ENCODE measurements around the gene RXRB.
"Not testable (repeated sequence)": the region's sequence is repeated elsewhere in the genome, so short reads cannot be mapped to it uniquely, and the experiment has no call there.

Gene RXRB

GRCh38 chr6:33200219-33201146 is at the start of gene RXRB, which contains the start of gene SLC39A7:
Gene RXRB (minus strand): TSS chr6:33200665. CDS start chr6:33200476, 189 bp downstream.
Gene SLC39A7 (plus strand): TSS chr6:33200867. CDS start chr6:33201246, 379 bp downstream.
- peak; percentile 100 for DNase-seq (ENCODE audit: low read depth)

GRCh38 chr6:33249732-33250630 is 49.5 kb upstream of the RXRB start:
- peak; percentile 96 for DNase-seq (ENCODE audit: low read depth)

GRCh38 chr6:33248932-33249731 is 48.7 kb upstream of the RXRB start:
- peak; percentile 100 for DNase-seq (ENCODE audit: low read depth)

GRCh38 chr6:33248643-33248931 is 48.1 kb upstream of the RXRB start:
- DNase-seq (ENCODE audit: low read depth), result peak; percentile 65

GRCh38 chr6:33247977-33248642 is 47.6 kb upstream of the RXRB start:
- DNase-seq (ENCODE audit: low read depth), result peak; percentile 87

GRCh38 chr6:33243476-33243875 is 43.0 kb upstream of the RXRB start:
- DNase-seq (ENCODE audit: low read depth), result no peak

- no peak for DNase-seq (ENCODE audit: low read depth)
Measured at GRCh38 chr6:33241968-33242367, 41.5 kb upstream of the RXRB start.

- no peak for DNase-seq (ENCODE audit: low read depth)
Measured at GRCh38 chr6:33237741-33238140, 37.3 kb upstream of the RXRB start.

- no peak for DNase-seq (ENCODE audit: low read depth)
Measured at GRCh38 chr6:33236852-33237251, 36.4 kb upstream of the RXRB start.

- DNase-seq (ENCODE audit: low read depth), result no peak
Measured at GRCh38 chr6:33236328-33236727, 35.9 kb upstream of the RXRB start.

- DNase-seq (ENCODE audit: low read depth), result no peak
Measured at GRCh38 chr6:33235221-33235634, 34.8 kb upstream of the RXRB start.

- DNase-seq (ENCODE audit: low read depth), result not testable (repeated sequence)
Measured at GRCh38 chr6:33226503-33227120, 26.1 kb upstream of the RXRB start.

GRCh38 chr6:33217681-33218080 is 17.2 kb upstream of the RXRB start:
- DNase-seq (ENCODE audit: low read depth), result no peak

GRCh38 chr6:33217246-33217645 is 16.8 kb upstream of the RXRB start:
- no peak for DNase-seq (ENCODE audit: low read depth)

GRCh38 chr6:33216117-33216649 is 15.7 kb upstream of the RXRB start:
- no peak for DNase-seq (ENCODE audit: low read depth)

- DNase-seq (ENCODE audit: low read depth), result no peak
Measured at GRCh38 chr6:33215271-33216116, 15.0 kb upstream of the RXRB start.

- DNase-seq (ENCODE audit: low read depth), result no peak
Measured at GRCh38 chr6:33213989-33214335, 13.5 kb upstream of the RXRB start.

- peak; percentile 37 for DNase-seq (ENCODE audit: low read depth)
Measured at GRCh38 chr6:33213166-33213988, 12.9 kb upstream of the RXRB start.

- peak; percentile 48 for DNase-seq (ENCODE audit: low read depth)
Measured at GRCh38 chr6:33212857-33213165, 12.3 kb upstream of the RXRB start.
